Heart right ventricle (tissue), 16 donors: ENCODE data around the gene KCTD10. TPM values are rescaled to one million over a fixed set of nuclear protein-coding genes. Genes with fewer than 3 reads are reported as not detected.
A peak's percentile ranks its signal among the peaks of the same experiment; 100 is the strongest.

Source experiments
- ATAC-seq, 8 donors: fragments of 200-7000 bp; cut with Tn5 transposase; one replicate each; pipeline ENCODE4 v1.9.1; 2020; ENCODE audit warnings: mild to moderate bottlenecking in 8 of 8, moderate library complexity in 8 of 8, moderate number of reproducible peaks in 1 of 8
- DNase-seq, 2 donors: peaks; one replicate each; pipeline ENCODE4 v3.0.0-alpha.2; 2020
- H3K27ac ChIP-seq, 10 donors: fragments of 200-600 bp; sonication (generic) in 2 of 10; one replicate each; pipeline versions ENCODE4 v1.5.0 to v1.8.0; 2020 to 2022; ENCODE audit warnings: mild to moderate bottlenecking in 3 of 10
- H3K27me3 ChIP-seq, 7 donors: fragments of 200-600 bp; one replicate each; pipeline ENCODE4 v1.8.0; 2021 to 2022; ENCODE audit warnings: mild to moderate bottlenecking in 2 of 7
- H3K36me3 ChIP-seq, 9 donors: fragments of 200-600 bp; sonication (generic) in 1 of 9; one replicate each; pipeline versions ENCODE4 v1.5.0 to v1.8.0; 2020 to 2022; ENCODE audit warnings: mild to moderate bottlenecking in 2 of 9
- H3K4me1 ChIP-seq, 9 donors: fragments of 200-600 bp; sonication (generic) in 1 of 9; one replicate each; pipeline versions ENCODE4 v1.5.0 to v1.8.0; 2020 to 2022; ENCODE audit warnings: mild to moderate bottlenecking in 4 of 9
- H3K4me3 ChIP-seq, 10 donors: fragments of 200-600 bp; sonication (generic) in 2 of 10; one replicate each; pipeline versions ENCODE4 v1.5.0 to v1.8.0; 2020 to 2022; ENCODE audit warnings: mild to moderate bottlenecking in 7 of 10, moderate library complexity in 2 of 10
- H3K9me3 ChIP-seq, 11 donors: fragments of 200-600 bp in 10 of 11; sonication (generic) in 2 of 11; one replicate each; pipeline versions ENCODE4 v1.5.0 to v1.8.0; 2013 to 2022; ENCODE audit warnings: mild to moderate bottlenecking in 2 of 11, control low read depth in 1 of 11, moderate library complexity in 1 of 11
- WGBS, 2 donors: extraction: QIAGEN DNeasy Blood & Tissue Kit; methylation state at CpG; one replicate each; pipeline ENCODE4 v1.1.7; 2013; ENCODE audit warnings: inconsistent platforms in 1 of 2; 5-methylcytosine and 5-hydroxymethylcytosine counted together
- intact Hi-C, 10 donors: fragments of 100-400 bp; cut with DNase I; formaldehyde crosslinking; loops; one replicate each; pipeline versions ENCODE4 v1.11.1 to v1.14.2; 2022
- polyA plus RNA-seq, 2 donors: library from polyadenylated mRNA; stranded (reverse); fragments of 200-250 nt; gene quantifications; one replicate each; pipeline ENCODE4 v1.2.3, GENCODE V29; 2013
- total RNA-seq, 10 donors: library from RNA; stranded (reverse); fragmentation: NEBNext Ultra II Directional in 3 of 10; extraction: Animal tissue kit (Norgen Biotek cat#: 25700) in 3 of 10; gene quantifications; one replicate each; pipeline versions ENCODE4 v1.2.1 to v1.2.4, GENCODE V29; 2021 to 2023
- TF ChIP-seq, protein P1 (sequence below), 9 donors: fragments of 200-600 bp; sonication (generic) in 2 of 9; IDR thresholded peaks; one replicate each; pipeline versions ENCODE4 v1.5.0 to v1.8.0; 2021 to 2022; ENCODE audit warnings: antibody characterized with exemption in 9 of 9, mild to moderate bottlenecking in 5 of 9, moderate library complexity in 1 of 9
- donor health status: Arrhythmogenic right ventricular cardiomyopathy.
- donor health status: ischemic (EF 13 %, LVEDD 7.1; RV severe dilation, severe dysfunction).
- donor health status: healthy with polysubstance abuse.
- donor health status: DM: no; HTN: yes; CAD: no.
- donor health status: DM: no; HTN: no; CAD: no.
- donor health status: ischemic (EF 25% LVEDD 6.9; RV normal size, moderate dysfunction).
- donor health status: ischemic (EF 25% LVEDD 5.7; RV mildly dilated, moderate dysfunction).
- donor health status: healthy.
- donor health status: DM: yes; HTN: yes; CAD: no.
- donor health status: Ischemic cardiomyopathy.
- donor health status: ischemic (EF 35%, LVEDD 5.7; RV mildly dilated, moderate dysfunction).
- donor health status: nonischemic (EF 11% LVEDD 7.7; RV severe dilation, severe dysfunction).
- donor health status: DM: yes; HTN: yes; CAD: no.
- donor health status: PGD.
- donor health status: ischemic (EF 29% LVEDD 5.4; RV normal size, mild dysfunction).
- donor health status: nonischemic (EF 23%, LVEDD 6.1; RV moderate dilation, normal function).

The KCTD10 gene
- total and polyA plus RNA-seq, 12 donors, result 13.6 to 64.9 (median 31.9) TPM

DNA sequence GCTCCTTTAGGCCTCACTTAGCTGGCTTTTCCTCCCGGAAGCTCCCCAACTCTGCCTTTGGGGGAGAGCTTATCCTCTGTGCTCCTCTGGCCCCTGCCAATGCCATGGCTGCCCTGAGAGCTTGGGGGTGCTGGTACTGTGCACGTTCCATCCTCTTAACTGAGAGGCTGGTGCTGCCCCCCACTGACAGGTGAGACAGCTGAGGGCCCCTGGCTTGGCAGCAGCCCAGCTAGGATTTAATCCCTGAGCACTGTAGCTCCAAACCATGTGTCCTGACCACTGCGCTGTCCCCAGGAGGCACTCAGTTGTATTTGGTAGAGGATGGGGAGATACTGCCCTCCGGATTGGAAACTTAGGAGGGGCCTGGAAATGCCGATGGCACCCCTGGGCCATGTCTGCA is 46.4 kb upstream of the KCTD10 start:
- Histone ChIP-seq H3K27me3 (no peaks in the 10 kb centered on the region), H3K36me3 (peaks cover 0 to 98% (median 64%) of the 10 kb centered on the region in 9 donors), H3K4me1 (peaks cover 9 to 43% (median 29%) of the 10 kb centered on the region in 9 donors), H3K9me3 (no peaks in the 10 kb centered on the region), H3K27ac (peak overlapping the region in 5 of 10 donors; percentile 6 to 68 (median 50)), H3K4me3 (no peak overlapping the region)
- no peak for DNase-seq
- TF ChIP-seq, protein P1, sequence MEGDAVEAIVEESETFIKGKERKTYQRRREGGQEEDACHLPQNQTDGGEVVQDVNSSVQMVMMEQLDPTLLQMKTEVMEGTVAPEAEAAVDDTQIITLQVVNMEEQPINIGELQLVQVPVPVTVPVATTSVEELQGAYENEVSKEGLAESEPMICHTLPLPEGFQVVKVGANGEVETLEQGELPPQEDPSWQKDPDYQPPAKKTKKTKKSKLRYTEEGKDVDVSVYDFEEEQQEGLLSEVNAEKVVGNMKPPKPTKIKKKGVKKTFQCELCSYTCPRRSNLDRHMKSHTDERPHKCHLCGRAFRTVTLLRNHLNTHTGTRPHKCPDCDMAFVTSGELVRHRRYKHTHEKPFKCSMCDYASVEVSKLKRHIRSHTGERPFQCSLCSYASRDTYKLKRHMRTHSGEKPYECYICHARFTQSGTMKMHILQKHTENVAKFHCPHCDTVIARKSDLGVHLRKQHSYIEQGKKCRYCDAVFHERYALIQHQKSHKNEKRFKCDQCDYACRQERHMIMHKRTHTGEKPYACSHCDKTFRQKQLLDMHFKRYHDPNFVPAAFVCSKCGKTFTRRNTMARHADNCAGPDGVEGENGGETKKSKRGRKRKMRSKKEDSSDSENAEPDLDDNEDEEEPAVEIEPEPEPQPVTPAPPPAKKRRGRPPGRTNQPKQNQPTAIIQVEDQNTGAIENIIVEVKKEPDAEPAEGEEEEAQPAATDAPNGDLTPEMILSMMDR (IDR thresholded peaks at IDR 0.05), result no peak
- intact Hi-C loops, result loop anchor here in 6 of 10 donors (5.0 to 10.0 kb wide), 3 partner anchors 49 to 69 kb away; partner anchors contain the start of genes MMAB (in 2 of the 6) and MVK (in 2 of the 6)
- WGBS, 2 donors, result 75 to 84% methylated on average over 5 of the region's 5 CpGs
- ATAC-seq, result peak in 1 of 8 donors; percentile 55

DNA sequence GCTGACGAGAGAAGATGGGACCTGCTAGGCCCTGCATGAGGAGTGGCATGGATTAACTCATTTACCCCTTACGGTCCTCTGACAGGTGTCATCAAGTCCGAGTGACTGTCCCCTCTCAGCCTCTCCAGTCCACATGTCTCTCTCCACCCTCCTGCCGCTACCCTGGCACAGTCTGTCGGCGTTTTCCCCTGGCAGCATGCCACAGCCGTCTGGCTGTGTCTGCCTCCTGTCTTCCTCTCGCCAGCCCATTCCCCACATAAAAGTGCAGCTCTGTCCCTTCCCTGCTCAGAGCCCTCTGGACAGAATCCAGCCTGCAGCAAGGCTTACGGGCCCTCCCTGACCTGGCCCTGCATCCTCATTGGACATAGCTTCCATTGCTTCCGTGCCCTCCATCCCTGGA is 46.0 kb upstream of the KCTD10 start:
- TF ChIP-seq, protein P1 (IDR thresholded peaks at IDR 0.05), result no peak
- DNase-seq, result peak; percentile 68 to 79
- peak; percentile 74 to 94 (median 86) for ATAC-seq
- Histone ChIP-seq H3K4me3 (no peak overlapping the region), H3K4me1 (peaks cover 9 to 47% (median 33%) of the 10 kb centered on the region in 9 donors), H3K27me3 (no peaks in the 10 kb centered on the region), H3K27ac (peak overlapping the region in 5 of 10 donors; percentile 18 to 85 (median 68)), H3K9me3 (no peaks in the 10 kb centered on the region), H3K36me3 (peaks cover 0 to 98% (median 63%) of the 10 kb centered on the region in 9 donors)
- WGBS, 2 donors, result 40 to 60% methylated on average over 10 of the region's 10 CpGs
- intact Hi-C loops, result loop anchor here in 6 of 10 donors (5.0 to 10.0 kb wide), 3 partner anchors 49 to 69 kb away; partner anchors contain the start of genes MMAB (in 2 of the 6) and MVK (in 2 of the 6)

DNA sequence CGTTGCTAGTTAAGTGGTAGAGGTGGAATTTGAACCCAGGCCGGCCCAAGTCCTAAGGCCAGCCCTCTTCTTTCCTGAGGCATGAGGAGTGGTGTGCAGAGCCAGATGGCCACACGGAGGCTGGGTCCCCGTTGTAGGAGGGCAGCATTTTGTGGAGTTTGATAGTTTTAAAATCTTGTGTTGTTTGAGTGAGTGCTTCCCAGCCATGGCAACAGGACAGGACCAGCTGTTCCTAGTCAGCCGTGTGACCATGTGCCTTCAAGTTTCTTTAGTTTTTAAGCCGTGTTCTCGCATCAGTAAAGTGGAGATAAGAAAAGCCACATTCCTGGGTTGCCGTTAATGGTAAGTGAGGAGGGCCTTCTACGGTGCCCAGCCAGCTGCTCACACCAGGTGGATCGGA is 44.7 kb upstream of the KCTD10 start:
- Histone ChIP-seq H3K27ac (peak overlapping the region in 5 of 10 donors; percentile 3 to 85 (median 68)), H3K4me1 (peaks cover 9 to 58% (median 37%) of the 10 kb centered on the region in 9 donors), H3K4me3 (no peak overlapping the region), H3K27me3 (no peaks in the 10 kb centered on the region), H3K9me3 (no peaks in the 10 kb centered on the region), H3K36me3 (peaks cover 0 to 98% (median 61%) of the 10 kb centered on the region in 9 donors)
- TF ChIP-seq, protein P1 (IDR thresholded peaks at IDR 0.05), result no peak
- no peak for ATAC-seq
- intact Hi-C loops, result loop anchor here in 7 of 10 donors (2.0 to 10.0 kb wide), 4 partner anchors 50 to 253 kb away; partner anchors contain the start of genes MMAB (in 2 of the 7) and MVK (in 2 of the 7)
- DNase-seq, result no peak
- WGBS, 2 donors, result 61 to 65% methylated on average over 10 of the region's 10 CpGs

DNA sequence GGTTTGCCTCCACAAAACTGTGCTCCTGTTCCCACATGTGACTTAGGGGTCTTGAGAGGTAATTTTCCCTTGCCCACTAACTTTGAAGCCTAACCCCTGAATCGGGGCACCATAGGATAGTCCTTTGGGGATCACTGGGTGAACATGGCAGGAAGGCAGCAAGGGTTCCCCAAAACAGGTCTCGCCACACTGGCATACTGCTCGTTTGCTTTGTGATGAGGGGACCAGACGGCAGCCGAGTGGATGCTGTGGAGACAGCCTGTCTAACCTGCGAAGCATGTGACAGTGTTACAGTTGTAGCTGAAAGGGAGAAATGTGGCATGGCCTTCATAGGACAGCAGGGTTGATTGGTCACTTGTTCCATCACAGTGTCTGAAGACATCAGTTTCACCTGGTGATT is 42.7 kb upstream of the KCTD10 start:
- Histone ChIP-seq H3K27me3 (no peaks in the 10 kb centered on the region), H3K4me1 (peaks cover 9 to 58% (median 37%) of the 10 kb centered on the region in 9 donors), H3K9me3 (no peaks in the 10 kb centered on the region), H3K36me3 (peaks cover 0 to 98% (median 57%) of the 10 kb centered on the region in 9 donors), H3K27ac (peak overlapping the region in 9 of 10 donors; percentile 62 to 93 (median 82)), H3K4me3 (no peak overlapping the region)
- intact Hi-C loops, result loop anchor here (1.0 to 10.0 kb wide), 12 partner anchors 53 to 263 kb away; partner anchors contain the start of genes MMAB (in 5 of the 10) and MVK (in 5 of the 10)
- TF ChIP-seq, protein P1 (IDR thresholded peaks at IDR 0.05), result no peak
- ATAC-seq (no peak), DNase-seq (no peak)
- 62 to 82% methylated on average over 6 of the region's 6 CpGs for WGBS, 2 donors
